ENCODE data around the gene LRMDA. TPM values are rescaled to one million over a fixed set of nuclear protein-coding genes. Genes with fewer than 3 reads are reported as not detected.

The LRMDA gene
- polyA plus RNA-seq, 2 of the 4 experiments (the other 2 are of a cell fraction), result 4.6 to 5.2 TPM

GRCh38 chr10:75948583-75948982, 517.2 kb downstream of the LRMDA start:
- DNase-seq (ENCODE audit: low read depth in 1 of 2, low spot score in 1 of 2) (no peak), ATAC-seq (no peak), FAIRE-seq (no peak)
- 83% methylated on average over 3 of the region's 3 CpGs for WGBS (ENCODE audit: missing lambda C conversion rate)
- CTCF ChIA-PET, result interaction anchor here (0.7 to 1.2 kb wide), 2 partner anchors 12 to 88 kb away, joined by 3 read pairs; no protein-coding TSS in a partner anchor
- POLR2A ChIA-PET, result no interaction called here
- Histone ChIP-seq H3K4me3 (no peak overlapping the region), H3K27ac (no peak overlapping the region), H3K4me2 (no peak overlapping the region), H3K4me1 (no peaks in the 10 kb centered on the region), H3K9me3 (peaks cover 5% of the 10 kb centered on the region; the same call in 1 of the 3 replicates)
- no peak for TF ChIP-seq GATA3 (IDR thresholded peaks at IDR 0.05; ENCODE audit: borderline replicate concordance)
- no peak for TF ChIP-seq POLR2A (IDR thresholded peaks at IDR 0.05; ENCODE audit: low read length)
- TF ChIP-seq TFCP2L1 (CRISPR knock-in tag; IDR thresholded peaks at IDR 0.05), result no peak
- no peak for TF ChIP-seq ELK1 (IDR thresholded peaks at IDR 0.05; ENCODE audit: low read depth, low read length)
- no peak for TF ChIP-seq RFX5 (IDR thresholded peaks at IDR 0.05)
- no peak for TF ChIP-seq SREBF2 (IDR thresholded peaks at IDR 0.05)
- TF ChIP-seq CBX8 (IDR thresholded peaks at IDR 0.05), result no peak
- TF ChIP-seq RCOR1 (IDR thresholded peaks at IDR 0.05; ENCODE audit: low read depth, low read length), result no peak
- no peak for TF ChIP-seq HMGXB4 (CRISPR knock-in tag; IDR thresholded peaks at IDR 0.05; ENCODE audit: borderline replicate concordance)
- no peak for TF ChIP-seq HDAC2 (IDR thresholded peaks at IDR 0.05)
- TF ChIP-seq E2F6 (IDR thresholded peaks at IDR 0.05; ENCODE audit: borderline replicate concordance, low read depth), result no peak
- no peak for TF ChIP-seq CEBPB (IDR thresholded peaks at IDR 0.05)
- no peak for TF ChIP-seq HES2 (IDR thresholded peaks at IDR 0.05)
- TF ChIP-seq NPAS2 (CRISPR knock-in tag; IDR thresholded peaks at IDR 0.05; ENCODE audit: borderline replicate concordance), result no peak

- H3K4me3 ChIP-seq, result no peak overlapping the region
- FAIRE-seq (no peak), ATAC-seq (no peak), DNase-seq (ENCODE audit: low read depth in 1 of 2, low spot score in 1 of 2) (no peak)
- no peaks in the 10 kb centered on the region for H3K4me1 ChIP-seq
- no peak overlapping the region for H3K4me2 ChIP-seq
- ChIA-PET CTCF (interaction anchor here (0.8 kb wide), 1 partner anchor 10 kb away, joined by 3 read pairs; no protein-coding TSS in a partner anchor), POLR2A (no interaction called here)
- no peaks in the 10 kb centered on the region for H3K9me3 ChIP-seq
- 35% methylated on average over 2 of the region's 2 CpGs for WGBS (ENCODE audit: missing lambda C conversion rate)
- peak; percentile 15 for TF ChIP-seq MAFK (IDR thresholded peaks at IDR 0.05; ENCODE audit: partially characterized antibody)
- no peak for TF ChIP-seq BCL3 (IDR thresholded peaks at IDR 0.05)
- TF ChIP-seq GATA3 (IDR thresholded peaks at IDR 0.05; ENCODE audit: borderline replicate concordance), result no peak
- TF ChIP-seq POLR2A (IDR thresholded peaks at IDR 0.05; ENCODE audit: low read length), result no peak
- TF ChIP-seq JUN (IDR thresholded peaks at IDR 0.05), result no peak
- no peak for TF ChIP-seq PBX3 (IDR thresholded peaks at IDR 0.05)
- no peak overlapping the region for H3K27ac ChIP-seq
Observed at GRCh38 chr10:75950307-75950706, 518.9 kb downstream of the LRMDA start.

Measured in A549 (cell line).